ENCODE data around the gene LRRC4C.

Gene LRRC4C

DNA sequence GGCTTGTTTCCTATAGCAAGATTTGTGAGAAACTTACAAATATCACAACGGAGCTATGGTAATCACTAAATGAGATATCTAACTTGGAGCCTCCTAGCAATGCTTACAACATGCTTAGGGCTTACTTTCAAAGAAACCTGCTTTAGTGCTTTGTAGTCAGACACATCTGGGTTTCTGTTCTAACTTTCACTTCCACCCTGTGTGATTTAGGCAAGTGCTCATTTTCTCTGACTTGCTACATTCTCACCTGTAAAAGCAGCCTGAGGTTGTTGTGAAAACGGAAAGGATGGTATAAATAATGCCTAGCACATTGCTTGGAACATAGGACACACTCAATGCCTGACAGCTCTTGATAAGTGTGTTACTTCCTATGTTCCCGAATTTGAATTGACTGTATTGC lies 45.6 kb downstream of the LRRC4C start:
- DNase-seq: no peak

GRCh38 chr11:41405812-41406211 lies 53.6 kb downstream of the LRRC4C start:
- DNase-seq: no peak

DNA sequence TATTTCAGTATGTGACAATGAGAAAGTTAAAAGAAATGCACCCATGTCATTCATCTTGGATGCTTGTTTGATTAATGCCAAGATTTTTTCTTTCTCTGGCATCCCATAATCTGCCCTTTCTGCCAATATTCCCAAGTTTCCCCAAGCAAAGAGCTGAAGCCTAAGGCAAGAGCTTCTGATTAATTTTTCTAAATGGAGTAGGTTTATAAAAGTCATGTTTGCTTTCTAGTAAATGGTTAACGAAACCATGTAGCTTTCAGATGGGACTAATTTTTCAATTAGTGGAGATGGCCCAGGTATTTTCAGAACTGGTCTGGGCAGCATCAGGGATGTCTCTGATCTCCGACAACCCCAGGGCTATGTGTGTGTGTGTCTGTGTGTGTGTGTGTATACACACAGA lies 55.3 kb downstream of the LRRC4C start:
- DNase-seq: no peak

- no peak for DNase-seq
These were observed 56.0 kb downstream of the LRRC4C start for GRCh38 chr11:41403458-41403857.

GRCh38 chr11:41400819-41401382 lies 58.6 kb downstream of the LRRC4C start:
- no peak for DNase-seq

DNA sequence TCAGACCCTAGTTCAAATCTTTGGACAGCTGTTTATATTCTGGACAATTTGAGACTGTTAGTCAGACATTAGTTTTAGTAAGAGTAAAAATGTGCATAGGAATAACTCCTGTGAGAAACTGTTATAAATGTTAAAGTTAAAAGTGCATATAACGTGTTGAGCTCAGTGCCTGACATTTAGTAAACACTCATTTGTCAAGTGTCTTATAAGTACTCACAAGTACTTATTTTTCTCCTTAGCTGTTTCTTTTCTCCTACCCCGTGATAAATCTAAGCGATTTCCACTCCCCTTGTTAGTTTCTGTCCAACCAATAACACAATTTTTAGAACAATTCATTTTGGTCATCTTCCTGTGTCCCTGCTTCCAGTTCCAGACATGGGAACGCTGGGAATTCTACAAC lies 59.3 kb downstream of the LRRC4C start:
- no peak for DNase-seq

GRCh38 chr11:41399323-41399722 lies 60.1 kb downstream of the LRRC4C start:
- DNase-seq: no peak

DNA sequence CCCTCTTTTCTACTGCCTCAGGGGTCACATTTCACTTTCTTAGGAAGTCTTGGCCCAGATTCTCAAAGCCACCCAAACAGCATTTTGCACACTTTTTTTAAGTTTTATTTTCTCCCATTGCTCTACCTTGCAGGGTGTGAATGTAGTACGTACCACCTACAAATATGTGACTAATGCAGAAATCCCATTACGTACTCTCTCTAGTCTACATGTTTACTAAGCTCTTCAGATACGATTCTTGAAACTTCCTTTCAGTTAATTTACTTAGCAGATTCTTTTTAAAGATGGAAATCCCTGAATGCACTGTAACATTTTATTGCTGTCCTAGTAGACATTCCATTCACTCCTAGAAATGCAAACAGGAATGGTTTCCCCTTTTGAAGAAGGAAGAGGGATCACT lies 61.3 kb downstream of the LRRC4C start:
- DNase-seq: no peak

- no peak for DNase-seq
These were observed 64.8 kb downstream of the LRRC4C start for GRCh38 chr11:41394521-41395195.

DNA sequence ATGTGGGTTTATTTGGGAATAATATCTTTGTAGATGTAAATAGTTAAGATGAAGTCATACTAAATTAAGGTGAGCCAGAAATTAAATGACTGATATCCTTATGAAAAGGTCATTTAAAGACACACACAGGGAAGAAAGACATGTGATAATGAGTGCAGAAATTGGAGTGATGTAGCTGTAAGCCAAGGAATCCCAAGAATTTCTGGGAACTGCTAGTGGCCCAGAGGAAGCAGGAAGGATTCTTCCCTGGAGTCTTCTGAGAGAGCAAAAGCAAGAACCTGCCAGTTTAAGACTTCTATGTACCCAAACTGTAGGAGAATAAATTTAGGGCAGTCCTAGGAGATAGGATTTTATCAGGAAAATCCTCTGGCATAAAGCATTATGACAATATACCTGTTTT lies 66.9 kb downstream of the LRRC4C start:
- DNase-seq: no peak

GRCh38 chr11:41389623-41390130 lies 69.8 kb downstream of the LRRC4C start:
- no peak for DNase-seq

- DNase-seq: no peak
These were observed 75.1 kb downstream of the LRRC4C start for GRCh38 chr11:41384329-41384728.

DNA sequence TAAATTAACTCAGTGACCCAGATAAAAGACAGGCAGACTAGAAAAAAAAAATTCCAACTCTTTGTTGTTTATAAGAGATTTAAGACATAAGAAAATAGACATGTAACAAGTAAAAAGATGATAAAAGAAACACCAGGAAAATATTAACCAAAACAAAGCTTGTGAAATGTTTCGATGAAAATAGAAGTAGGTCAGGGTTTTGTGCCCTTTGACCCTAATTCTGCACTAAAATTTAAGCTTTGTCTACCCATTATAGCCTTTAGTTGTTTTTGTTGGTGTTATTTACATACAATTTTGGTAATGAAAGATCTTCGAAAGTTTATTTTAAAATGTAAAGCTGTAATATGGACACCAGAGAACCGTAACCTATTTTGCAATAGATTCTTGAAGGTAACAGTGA lies 75.7 kb downstream of the LRRC4C start:
- DNase-seq: no peak

GRCh38 chr11:41382927-41383326 lies 76.5 kb downstream of the LRRC4C start:
- DNase-seq: no peak

- no peak for DNase-seq
These were observed 80.4 kb downstream of the LRRC4C start for GRCh38 chr11:41379084-41379483.

DNA sequence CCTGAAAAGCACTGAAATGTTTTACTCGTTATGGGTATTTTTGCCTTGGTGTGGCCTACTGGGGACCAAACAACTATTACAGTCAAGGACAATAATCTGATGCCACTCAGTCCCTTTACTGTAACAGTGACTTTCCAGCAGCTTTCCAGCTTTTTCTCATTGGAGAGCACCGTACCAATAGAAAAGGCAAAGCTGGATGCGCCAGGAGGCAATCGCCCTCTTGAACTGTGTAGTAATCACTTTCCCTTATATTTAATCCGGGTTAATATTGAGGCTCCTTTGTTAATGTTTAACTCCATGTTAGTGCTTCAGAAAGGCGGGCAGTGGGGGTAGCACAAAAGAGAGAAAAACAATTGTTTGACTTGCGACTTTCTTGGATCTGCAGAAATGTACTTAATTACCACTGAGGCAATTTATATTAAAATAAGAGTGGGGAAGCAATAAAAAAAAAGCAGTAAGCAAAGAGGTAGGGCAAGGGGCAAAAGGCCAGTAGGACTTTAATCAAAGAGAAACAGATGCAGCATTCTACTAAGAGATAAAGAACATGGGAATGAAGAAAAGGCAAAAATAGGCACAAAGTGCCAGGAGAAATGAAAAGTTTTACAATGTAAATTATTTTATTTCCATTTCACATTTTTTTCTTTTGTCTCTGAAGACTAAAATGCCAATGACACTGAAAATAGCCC lies 81.6 kb downstream of the LRRC4C start:
- DNase-seq: no peak

DNA sequence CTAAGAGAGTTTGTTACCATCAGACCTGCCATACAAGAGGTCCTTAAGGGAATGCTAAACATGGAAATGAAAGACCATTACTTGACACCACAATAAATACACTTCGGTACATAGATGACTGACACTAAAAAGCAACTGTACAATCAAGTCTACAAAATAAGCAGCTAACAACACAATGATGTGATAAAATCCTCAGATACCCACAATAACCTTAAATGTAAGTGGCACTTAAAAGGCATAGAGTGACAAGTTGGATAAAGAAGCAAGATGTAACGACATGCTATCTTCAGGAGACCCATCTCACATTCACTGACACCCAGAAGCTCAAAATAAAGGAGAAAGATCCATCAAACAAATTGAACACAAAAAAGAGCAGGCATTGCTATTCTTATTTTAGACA lies 107.6 kb downstream of the LRRC4C start:
- no peak for DNase-seq

DNA sequence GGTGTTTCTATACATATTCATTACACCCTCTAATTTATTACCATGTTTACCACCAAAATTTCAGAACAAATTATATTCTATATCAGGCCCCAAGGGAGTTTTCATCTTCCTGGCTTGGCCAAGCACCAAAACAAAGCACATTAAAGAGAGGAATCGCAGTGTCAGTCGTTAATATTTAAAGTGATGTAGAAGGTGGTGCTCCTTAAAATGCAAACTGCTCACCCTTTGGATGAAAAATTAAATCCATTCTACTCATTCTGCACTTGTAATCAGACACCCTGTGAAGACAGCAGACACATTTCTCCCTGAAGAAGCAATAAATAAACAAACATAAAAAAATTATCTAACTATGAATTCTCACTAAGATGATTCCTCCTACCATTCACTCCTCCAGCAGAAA lies 113.4 kb downstream of the LRRC4C start:
- DNase-seq: no peak

DNA sequence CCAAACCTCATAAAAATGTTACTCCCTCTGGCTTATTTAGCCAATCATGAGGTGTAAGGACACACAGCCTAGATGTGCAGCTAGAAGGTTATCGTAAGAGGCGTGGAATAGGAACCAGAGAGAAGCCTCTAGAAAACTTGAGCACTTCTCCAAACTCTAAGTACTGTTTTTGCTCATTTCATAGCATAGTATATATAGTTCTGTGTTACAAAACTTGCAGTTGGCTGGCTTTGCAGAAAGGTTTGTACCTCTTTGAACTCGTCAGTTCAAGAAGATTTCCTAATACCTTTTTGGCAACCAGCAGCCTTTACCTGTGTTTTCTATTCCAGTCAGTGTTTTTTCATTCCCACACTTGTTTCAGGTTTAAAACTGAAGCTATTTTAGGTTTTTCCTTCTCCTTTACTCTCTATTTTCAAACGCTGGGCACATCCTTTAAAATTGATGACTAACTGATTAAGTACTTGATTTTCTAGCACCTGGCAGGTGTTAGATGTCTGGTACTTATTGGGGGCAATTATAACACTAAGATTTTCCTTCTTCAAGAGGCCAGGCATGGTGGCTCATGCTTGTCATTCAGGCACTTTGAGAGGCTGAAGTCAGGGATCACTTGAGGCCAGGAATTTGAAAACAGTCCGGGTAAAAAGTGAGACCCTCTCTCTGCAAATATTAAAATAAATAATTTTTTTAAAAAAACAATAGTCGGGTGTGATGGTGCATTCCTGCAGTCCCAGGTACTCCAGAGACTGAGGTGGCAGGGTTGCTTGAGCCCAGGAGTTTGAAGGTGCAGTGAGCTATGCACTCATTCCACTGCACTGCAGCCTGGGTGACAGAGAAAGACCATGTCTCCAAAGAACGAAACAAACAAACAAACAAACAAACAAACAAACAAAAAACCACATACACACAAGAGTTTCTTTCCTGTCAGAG lies 125.2 kb downstream of the LRRC4C start:
- no peak for DNase-seq

DNA sequence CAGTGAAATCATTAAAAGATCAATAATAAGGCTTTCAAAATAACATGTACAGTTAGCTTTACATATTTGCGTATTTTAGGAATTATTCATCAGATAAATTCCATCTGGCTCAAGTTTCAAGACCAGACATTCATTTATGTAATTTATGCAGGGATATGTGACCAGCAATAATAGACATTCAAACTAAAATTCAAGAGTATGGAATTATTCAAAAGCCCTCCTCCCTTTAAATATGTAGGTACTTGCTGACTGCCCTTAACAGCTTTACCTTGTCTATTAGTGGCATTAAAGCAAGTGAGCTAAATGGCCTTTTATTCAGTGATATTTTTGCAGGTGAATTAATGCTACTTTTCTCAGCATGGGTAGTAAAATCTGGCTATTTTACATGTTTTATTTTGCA lies 126.1 kb downstream of the LRRC4C start:
- DNase-seq: no peak

DNA sequence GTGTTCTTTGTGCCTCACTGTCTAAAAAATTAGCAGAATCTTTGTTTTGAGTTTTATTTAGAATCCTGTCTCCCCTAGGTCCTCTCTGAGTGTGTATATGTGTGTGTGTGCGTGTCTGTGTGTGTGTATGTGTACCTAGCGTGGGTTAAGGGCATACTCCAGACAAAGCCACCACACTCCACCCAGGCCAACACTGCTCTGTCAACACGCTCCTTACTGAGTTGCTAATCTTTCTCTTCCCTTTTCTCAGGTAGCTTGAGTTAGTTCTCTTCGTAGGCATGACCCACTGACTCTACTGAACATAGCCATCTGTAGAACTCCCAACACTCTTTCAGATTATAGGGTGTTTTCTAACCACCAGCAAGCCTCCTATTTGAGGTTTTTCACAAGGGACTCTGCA lies 131.1 kb downstream of the LRRC4C start:
- DNase-seq: no peak

- no peak for DNase-seq
These were observed 136.0 kb downstream of the LRRC4C start for GRCh38 chr11:41323446-41323845.

- DNase-seq: no peak
These were observed 138.8 kb downstream of the LRRC4C start for GRCh38 chr11:41320653-41321052.
